SIG-M5 treated with dmso at 0.1 percent for 504 hours (cell line): ENCODE data around the gene BRD4.
A peak's percentile ranks its signal among the peaks of the same experiment; 100 is the strongest.
"Not testable (repeated sequence)": the region's sequence is repeated elsewhere in the genome, so short reads cannot be mapped to it uniquely, and the experiment has no call there.

Experiments
- DNase-seq: peaks from one replicate; lab custom pipeline; 2025; ENCODE audit not compliant: unreplicated experiment; lab: John Stamatoyannopoulos, UW

The BRD4 gene

GRCh38 chr19:15332311-15332996 is at the start of gene BRD4:
Gene BRD4, minus strand, starts transcription at chr19:15332539. Its CDS starts 59,440 bp downstream, at chr19:15273099.
- DNase-seq: peak; percentile 17

GRCh38 chr19:15381864-15382263 is 49.5 kb upstream of the BRD4 start:
- DNase-seq: no peak

GRCh38 chr19:15381429-15381828 is 49.1 kb upstream of the BRD4 start:
- DNase-seq: no peak

- peak; percentile 50 for DNase-seq
These were observed 47.8 kb upstream of the BRD4 start for GRCh38 chr19:15379999-15380647.

GRCh38 chr19:15379083-15379998 is 47.0 kb upstream of the BRD4 start, which contains the start of gene AKAP8:
Gene AKAP8, minus strand, starts transcription at chr19:15379787. Its CDS starts 56 bp downstream, at chr19:15379731.
- peak; percentile 96 for DNase-seq

GRCh38 chr19:15378534-15379082 is 46.3 kb upstream of the BRD4 start:
- DNase-seq: peak; percentile 56

- no peak for DNase-seq
These were observed 42.6 kb upstream of the BRD4 start for GRCh38 chr19:15374796-15375440.

- no peak for DNase-seq
These were observed 41.8 kb upstream of the BRD4 start for GRCh38 chr19:15374105-15374651.

- no peak for DNase-seq
These were observed 41.3 kb upstream of the BRD4 start for GRCh38 chr19:15373644-15374043.

GRCh38 chr19:15372891-15373301 is 40.6 kb upstream of the BRD4 start:
- DNase-seq: no peak

- DNase-seq: peak; percentile 93
These were observed 40.1 kb upstream of the BRD4 start for GRCh38 chr19:15372470-15372869.

- DNase-seq: no peak
These were observed 39.5 kb upstream of the BRD4 start for GRCh38 chr19:15371786-15372380.

GRCh38 chr19:15371119-15371518 is 38.8 kb upstream of the BRD4 start:
- DNase-seq: no peak

GRCh38 chr19:15369594-15369891 is 37.2 kb upstream of the BRD4 start:
- no peak for DNase-seq

- no peak for DNase-seq
These were observed 36.7 kb upstream of the BRD4 start for GRCh38 chr19:15368798-15369593.

GRCh38 chr19:15368051-15368632 is 35.8 kb upstream of the BRD4 start:
- no peak for DNase-seq

GRCh38 chr19:15367439-15367838 is 35.1 kb upstream of the BRD4 start:
- DNase-seq: no peak

- DNase-seq: no peak
These were observed 32.9 kb upstream of the BRD4 start for GRCh38 chr19:15365264-15365663.

- not testable (repeated sequence) for DNase-seq
These were observed 31.5 kb upstream of the BRD4 start for GRCh38 chr19:15363791-15364190.
